Myocyte (in vitro differentiated cells): Measurements from ENCODE around the gene TAS2R39. TPM values are rescaled to one million over a fixed set of nuclear protein-coding genes. Genes with fewer than 3 reads are reported as not detected.
A peak's percentile ranks its signal among the peaks of the same experiment; 100 is the strongest.
"Not testable (repeated sequence)": the region's sequence is repeated elsewhere in the genome, so short reads cannot be mapped to it uniquely, and the experiment has no call there.

ENCODE experiments used
- DNase-seq: peaks from one replicate; pipeline ENCODE4 v3.0.0-alpha.2; 2012; ENCODE audit warnings: low read depth
- polyA plus RNA-seq: library from polyadenylated mRNA; unstranded; fragments of >200 nt; gene quantifications from one replicate; pipeline ENCODE4 v1.2.1, GENCODE V29; 2012; ENCODE audit warnings: missing spikeins
- total RNA-seq: library from RNA; depleted of rRNA; stranded (reverse); fragments of >200 nt; gene quantifications from 2 replicates; pipeline ENCODE4 v1.2.3, GENCODE V29; 2014

The TAS2R39 gene
- total RNA-seq: not detected in 2 replicates
- not detected for polyA plus RNA-seq

GRCh38 chr7:143183024-143183423 is at the start of gene TAS2R39:
Gene TAS2R39 (plus strand): TSS chr7:143183419. CDS start chr7:143183419, 0 bp downstream.
- no peak for DNase-seq

GRCh38 chr7:143147070-143147469 is 36.1 kb upstream of the TAS2R39 start:
- no peak for DNase-seq

GRCh38 chr7:143148050-143148449 is 35.2 kb upstream of the TAS2R39 start:
- DNase-seq: no peak

- DNase-seq: no peak
These were observed 34.6 kb upstream of the TAS2R39 start for GRCh38 chr7:143148651-143149050.

- DNase-seq: not testable (repeated sequence)
These were observed 32.5 kb upstream of the TAS2R39 start for GRCh38 chr7:143150696-143151095.

GRCh38 chr7:143158617-143159016 is 24.6 kb upstream of the TAS2R39 start:
- DNase-seq: not testable (repeated sequence)

- no peak for DNase-seq
These were observed 11.5 kb upstream of the TAS2R39 start for GRCh38 chr7:143171697-143172096.

GRCh38 chr7:143172354-143172753 is 10.9 kb upstream of the TAS2R39 start:
- DNase-seq: peak; percentile 74

GRCh38 chr7:143176128-143176527 is 7.1 kb upstream of the TAS2R39 start:
- no peak for DNase-seq

- DNase-seq: no peak
These were observed 5.7 kb upstream of the TAS2R39 start for GRCh38 chr7:143177374-143178119.

- not testable (repeated sequence) for DNase-seq
These were observed 2.4 kb upstream of the TAS2R39 start for GRCh38 chr7:143180771-143181170.

- DNase-seq: peak; percentile 15
These were observed 1.9 kb upstream of the TAS2R39 start for GRCh38 chr7:143181349-143181748.

- DNase-seq: no peak
These were observed 2.3 kb downstream of the TAS2R39 start for GRCh38 chr7:143185551-143185950.

- no peak for DNase-seq
These were observed 5.8 kb downstream of the TAS2R39 start for GRCh38 chr7:143188994-143189393.

- no peak for DNase-seq
These were observed 10.7 kb downstream of the TAS2R39 start for GRCh38 chr7:143193880-143194279.

GRCh38 chr7:143199040-143199439 is 15.8 kb downstream of the TAS2R39 start:
- no peak for DNase-seq

GRCh38 chr7:143202161-143202560 is 18.9 kb downstream of the TAS2R39 start:
- DNase-seq: no peak

- DNase-seq: no peak
These were observed 20.2 kb downstream of the TAS2R39 start for GRCh38 chr7:143203386-143203785.

GRCh38 chr7:143205560-143206293 is 22.5 kb downstream of the TAS2R39 start:
- DNase-seq: peak; percentile 87

GRCh38 chr7:143210541-143210940 is 27.3 kb downstream of the TAS2R39 start:
- no peak for DNase-seq

- DNase-seq: not testable (repeated sequence)
These were observed 30.3 kb downstream of the TAS2R39 start for GRCh38 chr7:143213478-143213877.
